NCI-H2171 (cell line): ENCODE data around the gene JUP.
"Not testable (repeated sequence)": the region's sequence is repeated elsewhere in the genome, so short reads cannot be mapped to it uniquely, and the experiment has no call there.

Source experiments
- DNase-seq: peaks from one replicate; lab custom pipeline; 2025; lab: John Stamatoyannopoulos, UW

Gene JUP

DNA sequence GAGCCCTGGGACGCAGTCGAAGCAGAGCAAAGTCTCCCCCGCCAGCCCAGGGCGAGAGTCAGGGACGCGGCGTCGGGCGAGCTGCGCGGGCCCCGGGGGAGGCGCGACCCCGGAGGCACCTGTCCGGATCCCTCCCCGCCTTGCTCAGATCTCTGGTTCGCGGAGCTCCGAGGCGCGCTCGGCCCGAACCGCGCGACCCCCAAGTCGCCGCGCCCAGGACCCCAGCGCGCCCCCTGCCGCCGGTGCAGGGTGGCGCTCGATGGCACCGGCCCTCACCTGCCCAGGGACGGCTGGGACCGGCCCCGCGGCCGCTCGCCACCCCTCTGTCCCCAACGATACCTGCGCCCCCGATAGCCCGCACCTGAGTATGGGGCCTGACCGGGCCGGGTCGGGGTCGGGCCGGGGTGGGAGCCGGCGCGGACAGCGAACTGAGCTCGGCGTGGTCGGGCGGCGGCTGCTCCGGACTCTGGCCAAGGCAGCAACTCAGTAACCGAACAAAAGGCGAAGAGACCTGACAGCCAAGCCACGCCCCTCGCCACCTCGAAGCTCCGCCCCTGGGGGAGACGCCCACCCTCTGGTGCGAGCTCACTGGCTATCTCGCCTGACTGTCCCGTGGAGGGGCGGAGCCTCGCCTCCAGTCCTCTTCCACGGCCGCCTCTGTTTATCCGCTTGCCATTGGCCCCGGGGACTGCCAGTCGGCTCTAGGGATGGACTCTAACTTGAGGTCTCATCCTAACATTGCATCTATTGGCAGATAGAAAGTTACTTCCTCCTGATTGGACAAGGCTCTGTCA is at the start of gene JUP:
Gene JUP, minus strand, starts transcription at position 485 of the 794 bp plus-strand sequence. CDS start 14,857 bp downstream, outside the sequence.
- peak; percentile 98 for DNase-seq

- peak; percentile 63 for DNase-seq
Measured at GRCh38 chr17:41835800-41836549, 49.5 kb upstream of the JUP start, which contains the start of gene NT5C3B. TSS of gene NT5C3B (minus strand) at chr17:41836232. CDS start at chr17:41836193, 39 bp downstream.

- DNase-seq, result no peak
Measured at GRCh38 chr17:41835214-41835799, 48.8 kb upstream of the JUP start.

DNA sequence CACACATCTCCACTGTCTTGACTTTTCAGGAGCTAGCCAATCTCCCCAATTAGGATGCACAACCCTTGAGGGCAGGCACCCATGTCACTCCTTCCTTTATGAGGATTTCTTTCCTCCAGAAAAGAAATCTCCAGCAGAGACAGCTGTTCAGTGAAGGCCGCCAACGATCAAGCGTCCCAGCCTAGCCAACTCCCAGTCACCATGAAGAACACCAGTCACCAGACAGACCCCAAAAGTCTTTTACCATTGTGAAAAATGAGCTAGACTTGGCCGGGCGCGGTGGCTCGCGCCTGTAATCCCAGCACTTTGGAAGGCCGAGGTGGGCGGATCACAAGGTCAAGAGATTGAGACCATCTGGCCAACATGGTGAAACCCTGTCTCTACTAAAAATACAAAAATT is 43.5 kb upstream of the JUP start:
- not testable (repeated sequence) for DNase-seq

DNA sequence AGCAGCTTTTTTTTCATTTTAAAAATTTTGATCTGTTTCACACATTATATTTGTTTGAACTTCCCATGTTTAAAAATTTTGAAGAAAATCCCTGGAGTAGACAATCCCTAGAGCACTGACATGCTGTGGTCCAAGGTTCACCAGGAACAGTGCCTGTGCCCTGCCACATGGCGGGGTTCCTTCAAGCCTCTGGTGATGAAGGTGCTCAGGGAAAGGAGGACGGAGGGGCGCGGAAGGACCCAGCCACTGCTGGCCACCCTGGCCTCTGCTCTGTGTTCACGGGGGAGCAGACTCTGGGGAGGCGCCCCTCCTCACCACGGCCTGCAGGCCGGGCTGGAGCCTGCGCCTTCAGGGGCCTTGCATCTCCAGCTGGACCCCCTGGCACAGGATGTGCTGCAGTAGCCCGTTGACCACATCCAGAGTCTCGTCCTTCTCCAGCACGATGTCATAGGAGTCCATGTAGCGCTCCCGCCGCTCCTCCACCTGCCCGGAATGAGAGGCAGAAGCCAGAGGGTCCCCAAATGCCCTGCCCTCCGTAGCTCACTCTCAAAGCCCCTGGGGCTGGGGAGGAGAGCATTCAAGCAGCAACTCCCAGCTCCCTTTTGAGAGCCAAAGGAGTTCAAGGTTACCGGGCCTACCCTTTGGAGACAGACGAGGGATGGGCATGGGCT is 38.8 kb upstream of the JUP start:
- no peak for DNase-seq

DNA sequence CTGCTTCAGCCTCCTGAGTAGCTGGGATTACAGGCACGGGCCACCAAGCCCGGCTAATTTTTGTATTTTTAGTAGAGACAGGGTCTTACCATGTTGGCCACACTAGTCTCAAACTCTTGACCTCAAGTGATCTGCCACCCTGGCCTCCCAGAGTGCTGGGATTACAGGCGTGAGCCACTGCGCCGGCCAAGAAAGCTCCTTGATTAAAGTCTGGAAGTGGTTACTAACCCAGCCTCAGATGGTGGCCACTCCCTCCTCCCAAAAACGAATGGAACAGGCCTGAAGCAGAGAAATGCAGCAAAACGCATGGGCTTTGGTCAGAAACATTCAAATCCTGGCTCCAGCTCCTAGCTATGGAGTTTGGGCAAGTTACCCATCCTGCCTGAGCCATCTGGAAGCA is 37.6 kb upstream of the JUP start:
- no peak for DNase-seq

- no peak for DNase-seq
Measured at GRCh38 chr17:41823580-41823979, 37.1 kb upstream of the JUP start.

DNA sequence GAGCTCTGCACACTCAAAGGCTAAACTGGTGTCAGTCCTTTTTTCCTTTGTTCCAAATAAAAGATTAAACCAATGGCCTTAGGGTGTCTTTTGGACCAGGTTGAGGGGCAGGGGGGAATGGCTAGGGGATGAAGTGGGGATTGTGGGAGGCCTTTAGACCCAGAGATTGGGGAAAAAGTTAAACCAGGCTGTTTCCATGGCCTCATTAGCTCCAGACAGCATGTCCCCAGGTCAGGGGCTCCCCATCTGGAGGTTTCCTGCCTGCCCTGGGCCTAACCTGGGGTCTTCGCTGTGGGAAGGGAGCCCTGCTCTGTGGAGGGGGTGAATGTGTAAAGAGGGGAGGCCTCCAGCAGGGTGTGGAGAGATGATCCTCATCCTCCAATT is 36.6 kb upstream of the JUP start:
- no peak for DNase-seq

GRCh38 chr17:41822216-41823140 is 36.0 kb upstream of the JUP start:
- no peak for DNase-seq

DNA sequence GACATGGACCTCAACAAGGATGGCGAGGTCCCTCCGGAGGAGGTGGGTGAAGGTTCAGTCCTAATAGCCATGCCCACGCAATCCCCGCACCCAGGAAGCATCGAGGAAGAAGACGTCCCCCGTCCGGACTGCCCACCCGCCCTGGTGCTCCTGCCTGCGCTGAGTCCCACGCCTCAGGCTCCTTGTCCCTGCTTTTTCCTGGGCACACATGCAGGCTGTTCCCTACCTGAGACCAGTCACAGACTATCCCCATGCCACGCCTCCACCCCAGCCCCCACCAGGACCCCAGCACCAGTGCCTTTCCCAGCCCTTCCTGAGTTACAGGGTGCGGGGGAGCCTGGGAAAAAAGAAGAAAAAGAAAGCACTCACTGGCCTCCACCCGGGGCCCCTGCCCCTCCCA is 35.3 kb upstream of the JUP start:
- DNase-seq, result no peak

- DNase-seq, result no peak
Measured at GRCh38 chr17:41818024-41818423, 31.5 kb upstream of the JUP start.

DNA sequence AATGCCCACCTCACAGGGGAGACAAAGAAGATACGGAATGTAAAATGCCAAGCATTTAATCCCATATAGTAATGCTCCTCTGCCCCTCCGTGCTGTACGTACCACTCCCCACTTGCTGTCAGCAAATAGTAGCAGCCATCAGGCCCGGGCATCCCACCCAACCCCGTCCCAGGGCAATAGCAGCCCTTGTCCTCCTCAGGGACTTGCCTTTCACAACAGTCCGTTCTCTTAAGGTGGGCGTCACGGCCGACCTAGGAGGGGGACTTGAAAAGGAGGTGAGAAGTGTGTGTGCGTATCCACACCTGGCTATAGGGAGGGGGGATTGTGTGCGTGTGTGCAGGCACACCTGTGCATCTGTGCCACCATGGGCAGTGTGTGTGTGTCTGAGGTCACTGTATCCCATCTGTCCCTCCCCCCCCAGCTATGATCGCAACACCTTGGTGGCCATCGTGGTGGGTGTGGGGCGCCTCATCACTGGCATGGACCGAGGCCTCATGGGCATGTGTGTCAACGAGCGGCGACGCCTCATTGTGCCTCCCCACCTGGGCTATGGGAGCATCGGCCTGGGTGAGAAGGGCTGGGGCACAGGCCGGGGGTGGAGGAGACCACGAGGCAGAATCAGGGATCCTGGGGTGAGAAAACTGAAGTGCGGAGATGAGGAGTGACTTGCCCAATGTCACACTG is 30.3 kb upstream of the JUP start:
- DNase-seq, result no peak

GRCh38 chr17:41814195-41814594 is 27.7 kb upstream of the JUP start:
- DNase-seq, result no peak

DNA sequence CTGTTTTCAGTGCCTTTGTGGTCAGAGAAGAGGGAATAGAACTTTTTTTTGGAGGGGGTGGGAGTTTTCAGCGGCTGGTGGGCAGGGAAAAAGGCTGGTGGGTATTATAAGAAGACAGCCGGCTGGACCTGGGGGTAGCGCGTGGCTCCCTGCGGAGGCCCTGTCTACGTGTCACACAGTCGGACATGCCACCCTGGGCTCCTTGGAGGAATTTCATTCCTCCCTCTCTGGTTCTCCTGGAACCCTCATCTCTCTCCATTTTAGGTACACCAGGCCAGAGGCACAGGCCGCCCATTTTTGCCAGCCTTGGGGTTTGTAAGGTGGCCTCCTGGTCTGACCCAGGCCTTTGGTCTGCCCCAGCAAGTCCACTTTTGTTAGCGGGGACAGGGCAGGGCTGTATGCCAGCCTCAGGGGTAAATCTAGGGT is 27.2 kb upstream of the JUP start:
- DNase-seq, result no peak

- no peak for DNase-seq
Measured at GRCh38 chr17:41813152-41813680, 26.7 kb upstream of the JUP start.

DNA sequence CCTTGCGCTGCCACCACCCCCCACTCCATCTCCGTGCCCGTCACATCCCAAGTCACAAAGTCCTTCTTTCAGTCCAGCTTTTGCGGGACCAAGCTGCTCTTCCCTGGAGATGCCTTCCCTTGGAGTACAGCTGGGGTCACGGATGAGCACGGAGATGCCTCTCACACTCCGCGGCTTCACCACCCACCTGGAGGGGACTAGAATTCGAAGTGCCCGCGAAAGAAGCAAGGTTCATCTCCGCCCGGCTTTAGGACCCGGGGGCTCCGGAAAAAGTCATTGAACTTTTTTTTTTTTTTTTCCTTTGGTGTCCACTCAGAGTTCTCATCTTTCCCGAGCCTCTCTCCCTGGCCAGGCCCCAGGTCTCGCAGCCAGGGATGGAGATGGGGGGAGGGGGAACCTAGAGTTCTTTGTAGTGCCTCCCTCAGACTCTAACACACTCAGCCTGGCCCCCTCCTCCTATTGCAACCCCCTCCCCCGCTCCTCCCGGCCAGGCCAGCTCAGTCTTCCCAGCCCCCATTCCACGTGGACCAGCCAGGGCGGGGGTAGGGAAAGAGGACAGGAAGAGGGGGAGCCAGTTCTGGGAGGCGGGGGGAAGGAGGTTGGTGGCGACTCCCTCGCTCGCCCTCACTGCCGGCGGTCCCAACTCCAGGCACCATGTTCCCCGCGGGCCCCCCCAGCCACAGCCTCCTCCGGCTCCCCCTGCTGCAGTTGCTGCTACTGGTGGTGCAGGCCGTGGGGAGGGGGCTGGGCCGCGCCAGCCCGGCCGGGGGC is 26.1 kb upstream of the JUP start, which contains the start of gene FKBP10:
Gene FKBP10, plus strand, starts transcription at position 624 of the 771 bp plus-strand sequence. Its CDS starts 31 bp downstream, at position 655.
- peak; percentile 32 for DNase-seq

- DNase-seq, result peak; percentile 50
Measured at GRCh38 chr17:41811549-41812380, 25.3 kb upstream of the JUP start, which contains the start of gene P3H4. TSS of gene P3H4 (minus strand) at chr17:41811949. CDS start at chr17:41811915, 34 bp downstream.
